RWPE1 (cell line): ENCODE measurements around the gene PAXIP1.

Experiments
- CTCF ChIA-PET: fragments of 350-600 bp; sonication (Branson Sonifier 250); formaldehyde crosslinking; extraction: SDS; loops from one replicate; lab custom pipeline; 2021; lab: Yijun Ruan, JAX
- POLR2A ChIA-PET: fragments of 400-600 bp; formaldehyde crosslinking; extraction: SDS; loops from one replicate; lab custom pipeline; 2020; ENCODE audit warnings: antibody characterized with exemption; ENCODE audit not compliant: low non-redundant PET; lab: Yijun Ruan, JAX
- DNase-seq: peaks from one replicate; pipeline ENCODE4 v3.0.0; 2012; ENCODE audit warnings: low spot score
- H3K27ac ChIP-seq: fragments of 450-650 bp; 2 replicates; pipeline ENCODE4 v1.5.1; 2017
- CTCF ChIP-seq: fragments of 450-650 bp; conservative IDR thresholded peaks from 2 replicates; pipeline ENCODE4 v1.5.1; 2017; ENCODE audit warnings: low read depth, mild to moderate bottlenecking

The PAXIP1 gene

GRCh38 chr7:154909241-154910105 lies 93.5 kb downstream of the PAXIP1 start:
- POLR2A ChIA-PET: no interaction called here
- TF ChIP-seq CTCF: no peak
- DNase-seq: no peak
- no peak overlapping the region for H3K27ac ChIP-seq
- CTCF ChIA-PET: no interaction called here

- no peak for DNase-seq
- TF ChIP-seq CTCF: no peak
- H3K27ac ChIP-seq: no peak overlapping the region
- ChIA-PET CTCF (interaction anchor here (0.6 kb wide), 1 partner anchor 239 kb away, joined by 3 read pairs; no protein-coding TSS in a partner anchor), POLR2A (no interaction called here)
Observed at GRCh38 chr7:154907651-154908620, 95.0 kb downstream of the PAXIP1 start.

- no peak overlapping the region for H3K27ac ChIP-seq
- no peak for DNase-seq
- ChIA-PET POLR2A (no interaction called here), CTCF (no interaction called here)
- TF ChIP-seq CTCF: no peak
Observed at GRCh38 chr7:154906736-154907355, 96.1 kb downstream of the PAXIP1 start.

GRCh38 chr7:154906201-154906600 lies 96.7 kb downstream of the PAXIP1 start:
- CTCF ChIA-PET: no interaction called here
- POLR2A ChIA-PET: no interaction called here
- DNase-seq: no peak
- no peak for TF ChIP-seq CTCF
- no peak overlapping the region for H3K27ac ChIP-seq

- DNase-seq: no peak
- H3K27ac ChIP-seq: no peak overlapping the region
- CTCF ChIA-PET: no interaction called here
- POLR2A ChIA-PET: no interaction called here
- no peak for TF ChIP-seq CTCF
Observed at GRCh38 chr7:154905615-154906014, 97.3 kb downstream of the PAXIP1 start.

- TF ChIP-seq CTCF: no peak
- POLR2A ChIA-PET: no interaction called here
- DNase-seq: no peak
- no peak overlapping the region for H3K27ac ChIP-seq
- CTCF ChIA-PET: interaction anchor here (0.5 kb wide), 1 partner anchor 58 kb away, joined by 4 read pairs; no protein-coding TSS in a partner anchor
Observed at GRCh38 chr7:154905146-154905545, 97.8 kb downstream of the PAXIP1 start.
